Neuronal stem cell (in vitro differentiated cells): ENCODE results near the gene LRRC59.

Experiments
- DNase-seq: peaks from one replicate; pipeline ENCODE4 v3.0.0-alpha.2; 2013; ENCODE audit warnings: low spot score
- H2AFZ ChIP-seq: one replicate; pipeline ENCODE4 v1.6.1; 2013; ENCODE audit warnings: mild to moderate bottlenecking, low read length, inconsistent platforms
- H2AK5ac ChIP-seq: 2 replicates; pipeline ENCODE4 v1.6.1; 2013; ENCODE audit warnings: low read depth, mild to moderate bottlenecking, inconsistent platforms, low read length, moderate library complexity, mixed read lengths
- H2BK120ac ChIP-seq: 2 replicates; pipeline ENCODE4 v1.6.1; 2013; ENCODE audit warnings: low read depth, mild to moderate bottlenecking, inconsistent platforms, low read length, moderate library complexity, mixed read lengths
- H2BK12ac ChIP-seq: one replicate; pipeline ENCODE4 v1.6.1; 2013; ENCODE audit warnings: low read length, inconsistent platforms
- H2BK15ac ChIP-seq: 2 replicates; pipeline ENCODE4 v1.6.1; 2013; ENCODE audit warnings: mild to moderate bottlenecking, low read length, inconsistent platforms, mixed read lengths
- H2BK5ac ChIP-seq: one replicate; pipeline ENCODE4 v1.6.1; 2013; ENCODE audit warnings: inconsistent platforms, mild to moderate bottlenecking, low read length, moderate library complexity
- H3K14ac ChIP-seq: one replicate; pipeline ENCODE4 v1.6.1; 2013; ENCODE audit warnings: low read length, inconsistent platforms
- H3K18ac ChIP-seq: 2 replicates; pipeline ENCODE4 v1.6.1; 2013; ENCODE audit warnings: low read length, inconsistent platforms
- H3K23ac ChIP-seq: 2 replicates; pipeline ENCODE4 v1.6.1; 2013; ENCODE audit warnings: low read depth, mild to moderate bottlenecking, mixed read lengths, low read length, inconsistent platforms; ENCODE audit not compliant: poor library complexity
- H3K27ac ChIP-seq: replicated peaks from 3 replicates; pipeline ENCODE4 v1.5.1; 2013; ENCODE audit warnings: low read length, inconsistent platforms
- H3K27me3 ChIP-seq, 3 experiments: 2 replicates each; pipeline ENCODE4 v1.6.1; 2013; ENCODE audit warnings: low read length in 3 of 3, mild to moderate bottlenecking in 2 of 3, inconsistent platforms in 1 of 3, low read depth in 1 of 3, mixed read lengths in 1 of 3, moderate library complexity in 1 of 3; ENCODE audit not compliant: control insufficient read depth in 3 of 3, insufficient read depth in 3 of 3
- H3K36me3 ChIP-seq, 2 donors: replicated peaks in 1 of 2; 2 replicates each; pipeline ENCODE4 v1.6.1; 2013; ENCODE audit warnings: low read length in 2 of 2; ENCODE audit not compliant: control insufficient read depth in 2 of 2, insufficient read depth in 2 of 2
- H3K4ac ChIP-seq: 2 replicates; pipeline ENCODE4 v1.6.1; 2013; ENCODE audit warnings: inconsistent platforms, mild to moderate bottlenecking, low read length, moderate library complexity
- H3K4me1 ChIP-seq, 2 donors: 1 replicate in 1 of 2; 2 replicates in 1 of 2; pipeline ENCODE4 v1.6.1; 2013; ENCODE audit warnings: low read length in 2 of 2, low read depth in 1 of 2; ENCODE audit not compliant: control insufficient read depth in 2 of 2, insufficient read depth in 1 of 2
- H3K4me2 ChIP-seq: one replicate; pipeline ENCODE4 v1.6.1; 2013; ENCODE audit warnings: mild to moderate bottlenecking, low read length, inconsistent platforms; ENCODE audit not compliant: insufficient read depth, poor library complexity, severe bottlenecking
- H3K4me3 ChIP-seq, 2 donors: 2 replicates each; pipeline ENCODE4 v1.5.1; 2013; ENCODE audit warnings: low read length in 2 of 2, mild to moderate bottlenecking in 2 of 2, inconsistent platforms in 1 of 2, moderate library complexity in 1 of 2
- H3K79me1 ChIP-seq: one replicate; pipeline ENCODE4 v1.6.1; 2013; ENCODE audit warnings: low read depth, mild to moderate bottlenecking, inconsistent platforms, low read length, moderate library complexity
- H3K9ac ChIP-seq: one replicate; pipeline ENCODE4 v1.6.1; 2013; ENCODE audit warnings: mild to moderate bottlenecking, low read depth, low read length, inconsistent platforms; ENCODE audit not compliant: poor library complexity
- H3K9me3 ChIP-seq, 2 donors: replicated peaks in 1 of 2; 2 replicates each; pipeline versions ENCODE3 to v1.6.1; 2013; ENCODE audit warnings: low read length in 2 of 2, mild to moderate bottlenecking in 2 of 2, inconsistent platforms in 1 of 2, low read depth in 1 of 2, mixed read lengths in 1 of 2, moderate library complexity in 1 of 2; ENCODE audit not compliant: control insufficient read depth in 2 of 2, insufficient read depth in 1 of 2
- H4K8ac ChIP-seq: one replicate; pipeline ENCODE4 v1.6.1; 2013; ENCODE audit warnings: low read depth, mild to moderate bottlenecking, inconsistent platforms, low read length, moderate library complexity
- H4K91ac ChIP-seq: one replicate; pipeline ENCODE4 v1.6.1; 2013; ENCODE audit warnings: low read length, low read depth, mild to moderate bottlenecking, inconsistent platforms; ENCODE audit not compliant: poor library complexity
- WGBS, 2 donors: extraction: QIAGEN DNeasy Blood & Tissue Kit; methylation state at CpG; one replicate each; pipeline ENCODE4 v1.1.7; 2013; ENCODE audit warnings: missing lambda C conversion rate in 2 of 2, mixed read lengths in 1 of 2; ENCODE audit not compliant: insufficient read length in 2 of 2, insufficient replicate concordance in 1 of 2; ENCODE audit errors: extremely low coverage in 2 of 2; 5-methylcytosine and 5-hydroxymethylcytosine counted together

Gene LRRC59

DNA sequence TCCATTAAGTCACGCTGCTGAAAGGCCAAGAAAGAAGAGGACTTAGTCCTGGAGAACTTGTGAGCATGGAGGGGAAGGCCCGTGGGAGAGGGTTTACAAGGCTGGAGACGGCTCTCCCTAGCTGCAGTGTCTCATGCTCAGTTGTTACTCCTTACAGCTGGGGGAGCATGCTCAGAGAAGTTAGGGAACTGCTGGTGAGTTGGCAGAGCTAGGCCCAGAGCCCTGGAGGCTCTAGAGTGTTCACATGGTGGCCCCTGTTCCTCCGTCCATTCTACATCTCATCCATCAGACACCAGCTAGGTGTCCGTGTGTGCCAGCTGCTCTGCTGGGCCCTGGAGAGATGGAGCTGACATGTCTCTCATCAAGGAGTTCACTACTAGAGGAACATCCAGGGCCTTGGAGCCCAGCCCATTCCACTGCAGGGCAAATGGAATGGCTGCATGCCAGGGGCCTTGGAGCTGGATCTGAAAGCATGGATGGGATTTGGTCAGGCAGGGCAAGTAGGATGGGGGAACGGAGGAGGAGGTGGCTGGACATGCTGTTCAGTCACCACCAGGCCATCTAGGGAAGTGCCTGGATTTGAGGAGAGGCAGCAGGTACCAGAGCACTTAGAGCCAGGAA, 45.1 kb downstream of the LRRC59 start:
- peaks cover 18% of the 10 kb centered on the region for H3K79me1 ChIP-seq
- no peak overlapping the region for H3K27ac ChIP-seq
- H4K91ac ChIP-seq, result no peak overlapping the region
- H2AFZ ChIP-seq, result no peak overlapping the region
- H3K9ac ChIP-seq, result peak overlapping the region; percentile 54
- H2BK12ac ChIP-seq, result no peak overlapping the region
- H2AK5ac ChIP-seq, result no peak overlapping the region
- peaks cover 12% of the 10 kb centered on the region in 2 donors for H3K4me1 ChIP-seq
- no peak overlapping the region for H3K23ac ChIP-seq
- H3K4ac ChIP-seq, result no peak overlapping the region
- no peaks in the 10 kb centered on the region for H3K9me3 ChIP-seq
- no peaks in the 10 kb centered on the region for H3K27me3 ChIP-seq
- no peak overlapping the region for H3K14ac ChIP-seq
- WGBS, 2 donors, result no CpG with 5 or more reads among the region's 6 CpGs
- no peak overlapping the region for H2BK120ac ChIP-seq
- no peak for DNase-seq
- no peak overlapping the region for H4K8ac ChIP-seq
- H2BK15ac ChIP-seq, result no peak overlapping the region
- H3K36me3 ChIP-seq, result peaks cover 47 to 58% of the 10 kb centered on the region in 2 donors
- no peak overlapping the region for H3K4me3 ChIP-seq
- no peak overlapping the region for H2BK5ac ChIP-seq
- no peak overlapping the region for H3K4me2 ChIP-seq
- no peak overlapping the region for H3K18ac ChIP-seq

DNA sequence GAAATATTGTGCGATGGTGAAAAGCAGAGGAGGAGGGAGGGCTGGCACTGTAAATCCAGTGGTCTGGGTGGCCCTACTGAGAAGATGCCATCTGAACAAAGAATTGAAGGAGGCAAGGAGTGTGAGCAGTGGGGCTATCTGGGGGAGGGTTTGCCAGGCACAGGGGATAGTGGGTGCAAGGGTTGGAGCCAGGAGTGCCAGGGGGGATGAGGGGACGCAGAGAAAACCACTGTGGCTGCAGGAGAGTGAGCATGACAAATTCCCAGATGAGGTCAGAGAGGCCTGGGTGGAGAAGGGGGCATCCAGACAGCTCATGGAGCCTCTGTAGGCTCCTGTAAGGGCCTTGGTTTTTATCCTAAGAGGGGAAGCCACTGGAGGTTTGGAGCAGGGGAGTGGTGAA, 46.6 kb downstream of the LRRC59 start:
- Histone ChIP-seq H2BK15ac (no peak overlapping the region), H3K4ac (no peak overlapping the region), H2BK5ac (no peak overlapping the region), H3K36me3 (peaks cover 33 to 43% of the 10 kb centered on the region in 2 donors), H4K8ac (no peak overlapping the region), H2AFZ (no peak overlapping the region), H3K23ac (no peak overlapping the region), H3K9ac (no peak overlapping the region), H4K91ac (no peak overlapping the region), H3K18ac (no peak overlapping the region), H3K4me1 (peaks cover 12 to 19% of the 10 kb centered on the region in 2 donors), H3K4me3 (no peak overlapping the region), H2AK5ac (no peak overlapping the region), H3K9me3 (no peaks in the 10 kb centered on the region), H2BK120ac (no peak overlapping the region), H3K14ac (no peak overlapping the region), H3K27me3 (no peaks in the 10 kb centered on the region), H2BK12ac (no peak overlapping the region), H3K4me2 (no peak overlapping the region), H3K79me1 (peaks cover 18% of the 10 kb centered on the region), H3K27ac (no peak overlapping the region)
- no peak for DNase-seq
- 100% methylated on average over 1 of the region's 2 CpGs; no CpG with 5 or more reads in 1 of the 2 donors for WGBS, 2 donors

DNA sequence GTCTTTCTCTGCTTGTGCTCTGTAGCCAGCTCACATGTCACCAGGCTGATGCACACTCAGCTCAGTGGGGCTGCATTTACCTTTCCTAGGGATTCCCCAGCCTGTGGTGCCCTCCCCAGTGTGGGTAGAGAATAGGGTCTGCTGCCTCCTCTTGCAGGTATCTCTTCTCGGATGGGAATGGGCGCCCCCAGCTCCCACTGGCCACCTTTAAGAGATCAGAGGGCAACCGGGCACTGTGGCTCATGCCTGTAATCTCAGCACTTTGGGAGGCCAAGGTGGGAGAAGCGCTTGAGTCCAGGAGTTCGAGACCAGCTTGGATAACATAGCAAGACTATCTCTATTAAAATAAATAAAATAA, 48.1 kb downstream of the LRRC59 start:
- Histone ChIP-seq H3K4me3 (no peak overlapping the region), H3K18ac (peak overlapping the region; percentile 89), H3K36me3 (peaks cover 18 to 28% of the 10 kb centered on the region in 2 donors), H2BK12ac (peak overlapping the region; percentile 30), H3K4me1 (peaks cover 15 to 21% of the 10 kb centered on the region in 2 donors), H2BK5ac (no peak overlapping the region), H3K4ac (no peak overlapping the region), H3K79me1 (peaks cover 17% of the 10 kb centered on the region), H3K4me2 (no peak overlapping the region), H2BK15ac (no peak overlapping the region), H3K14ac (peak overlapping the region; percentile 31), H2BK120ac (no peak overlapping the region), H2AFZ (no peak overlapping the region), H3K9ac (no peak overlapping the region), H3K9me3 (peaks cover 0 to 2% of the 10 kb centered on the region in 2 donors), H4K8ac (no peak overlapping the region), H3K27me3 (peaks cover 0 to 13% (median 8%) of the 10 kb centered on the region in 3 experiments), H4K91ac (no peak overlapping the region), H3K23ac (peak overlapping the region; percentile 86), H2AK5ac (peak overlapping the region; percentile 77), H3K27ac (no peak overlapping the region)
- DNase-seq, result no peak
- no CpG with 5 or more reads among the region's 5 CpGs for WGBS, 2 donors

GRCh38 chr17:50348522-50349242, 48.6 kb downstream of the LRRC59 start:
- H2AFZ ChIP-seq, result no peak overlapping the region
- H3K4ac ChIP-seq, result no peak overlapping the region
- peak overlapping the region; percentile 50 for H4K8ac ChIP-seq
- no peak for DNase-seq
- H2BK5ac ChIP-seq, result no peak overlapping the region
- peak overlapping the region; percentile 89 for H3K18ac ChIP-seq
- peak overlapping the region; percentile 30 for H2BK12ac ChIP-seq
- H3K9ac ChIP-seq, result peak overlapping the region; percentile 74
- peak overlapping the region; percentile 77 for H2AK5ac ChIP-seq
- H3K4me2 ChIP-seq, result no peak overlapping the region
- H3K79me1 ChIP-seq, result peaks cover 14% of the 10 kb centered on the region
- H3K4me1 ChIP-seq, result peaks cover 15 to 21% of the 10 kb centered on the region in 2 donors
- H3K27ac ChIP-seq, result no peak overlapping the region
- H3K36me3 ChIP-seq, result peaks cover 12 to 23% of the 10 kb centered on the region in 2 donors
- peaks cover 0 to 13% (median 8%) of the 10 kb centered on the region in 3 experiments for H3K27me3 ChIP-seq
- WGBS, 2 donors, result no CpG with 5 or more reads among the region's 7 CpGs
- peak overlapping the region; percentile 31 for H3K14ac ChIP-seq
- H2BK120ac ChIP-seq, result no peak overlapping the region
- H4K91ac ChIP-seq, result no peak overlapping the region
- H3K9me3 ChIP-seq, result peaks cover 0 to 2% of the 10 kb centered on the region in 2 donors
- H3K23ac ChIP-seq, result peak overlapping the region; percentile 86
- no peak overlapping the region for H2BK15ac ChIP-seq
- H3K4me3 ChIP-seq, result no peak overlapping the region
